ENCODE results near the gene F11R.

DNA sequence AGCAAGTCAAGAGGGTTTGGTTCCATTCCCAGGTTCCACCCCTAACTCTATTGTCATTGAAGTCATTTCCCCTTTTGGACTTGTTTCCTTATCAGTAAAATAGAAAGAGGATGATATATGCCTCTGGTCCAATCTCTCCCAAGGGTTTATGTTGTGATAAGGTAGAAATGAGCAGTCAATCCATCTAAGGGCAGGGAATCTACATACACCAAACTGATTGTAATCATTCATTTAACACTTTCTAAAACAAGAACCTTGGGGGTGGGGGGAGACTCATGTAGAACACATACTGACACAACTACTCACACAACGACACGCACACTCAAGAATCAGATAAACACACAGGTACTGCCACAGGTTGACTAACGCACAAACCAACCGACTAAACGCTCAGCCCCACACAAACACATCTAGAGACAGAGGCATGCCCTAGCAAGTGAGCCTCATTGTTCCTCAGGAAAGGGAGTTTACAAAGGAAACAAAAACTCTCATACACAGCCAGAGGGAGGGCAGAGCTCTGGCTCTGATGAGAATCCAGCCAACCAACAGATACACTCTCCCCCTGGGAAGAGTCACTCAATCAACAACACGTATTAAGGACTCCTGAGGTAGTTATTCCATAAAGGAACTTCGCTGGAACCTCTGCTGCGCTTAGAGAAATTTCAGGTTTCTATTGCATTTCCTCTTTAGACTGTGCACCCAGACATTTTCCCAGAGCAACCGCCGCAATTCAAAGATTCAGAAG is 1.0 kb downstream of the F11R start:
- TF ChIP-seq CTCF (IDR thresholded peaks at IDR 0.05) (no peak), POLR2A (IDR thresholded peaks at IDR 0.05) (no peak), EP300 (IDR thresholded peaks at IDR 0.05) (no peak)
